ENCODE results near the gene PDGFD. TPM values are rescaled to one million over a fixed set of nuclear protein-coding genes. Genes with fewer than 3 reads are reported as not detected.

PDGFD gene
- total RNA-seq, 2 donors from 2014 or later, result 2.4 to 6.4 TPM

- DNase-seq (no peak), ATAC-seq (no peak)
- intact Hi-C loops (cut with DNase I, micrococcal nuclease), result no loop called here
Observed at GRCh38 chr11:103881584-103881983, 282.4 kb downstream of the PDGFD start.

DNA sequence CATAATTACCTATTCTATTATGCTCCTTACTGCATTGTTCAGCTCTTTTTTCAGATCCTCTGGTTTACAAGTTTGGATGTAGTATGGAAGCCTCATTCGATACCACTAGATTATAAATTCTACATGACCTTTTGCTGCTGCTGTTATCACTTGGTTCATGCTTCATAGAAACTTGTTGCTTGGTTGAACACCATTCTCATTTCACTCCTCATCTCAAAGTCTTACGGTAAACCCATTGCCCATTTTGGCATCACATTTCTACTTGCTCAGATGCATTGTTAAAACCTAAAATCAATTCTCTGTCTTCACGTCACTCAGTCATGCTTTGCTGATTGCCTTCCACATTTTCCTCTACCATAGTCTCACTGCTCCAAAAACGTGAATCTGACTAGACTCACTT, 283.0 kb downstream of the PDGFD start:
- ATAC-seq, result no peak
- intact Hi-C loops (cut with DNase I, micrococcal nuclease), result no loop called here
- DNase-seq, result no peak

- intact Hi-C loops (cut with DNase I, micrococcal nuclease), result no loop called here
- DNase-seq (no peak), ATAC-seq (no peak)
Observed at GRCh38 chr11:103878646-103879045, 285.3 kb downstream of the PDGFD start.

DNA sequence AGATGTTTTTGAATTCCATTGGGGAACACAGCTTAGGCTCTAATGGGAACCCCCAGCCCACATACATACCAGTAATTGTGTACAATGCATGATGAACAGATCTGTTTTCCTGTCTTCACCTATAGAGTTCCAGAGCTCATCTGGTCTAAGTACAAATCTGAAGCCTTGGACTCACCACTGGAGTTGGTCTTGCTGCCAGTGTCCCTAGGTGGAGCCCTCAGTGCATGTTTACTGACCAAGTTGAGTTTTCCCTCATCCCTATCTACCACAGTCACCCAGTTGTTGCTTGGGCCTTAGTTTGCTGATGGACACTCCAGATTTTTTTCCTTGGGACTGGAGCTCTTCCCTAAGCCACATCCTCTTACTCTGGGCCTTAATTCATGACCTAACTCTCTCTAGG, 286.7 kb downstream of the PDGFD start:
- no peak for ATAC-seq
- no peak for DNase-seq
- intact Hi-C loops (cut with DNase I, micrococcal nuclease), result no loop called here

GRCh38 chr11:103875855-103876510, 288.0 kb downstream of the PDGFD start:
- DNase-seq (no peak), ATAC-seq (no peak)

DNA sequence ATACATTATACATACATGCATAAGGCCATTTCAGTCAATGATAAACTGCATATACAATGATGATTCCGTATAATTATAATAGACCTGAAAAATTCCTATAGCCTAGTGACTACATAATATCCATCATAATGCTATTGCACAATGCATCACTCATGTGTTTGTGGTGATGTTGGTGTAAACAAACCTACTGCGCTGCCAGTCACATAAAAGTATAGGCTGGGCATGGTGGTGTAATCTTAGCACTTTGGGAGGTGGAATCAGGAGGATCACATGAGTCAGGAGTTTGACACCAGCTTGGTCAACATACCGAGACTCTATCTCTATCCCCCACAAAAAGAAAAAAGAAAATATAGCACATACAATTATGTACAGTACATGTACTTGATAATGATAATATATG, 291.2 kb downstream of the PDGFD start:
- DNase-seq, result no peak
- ATAC-seq, result no peak
- intact Hi-C loops (cut with DNase I, micrococcal nuclease), result no loop called here

More at GRCh38 chr11:103875855-103876510, 288.0 kb downstream of the PDGFD start:
- intact Hi-C loops (cut with DNase I, micrococcal nuclease), result no loop called here

DNA sequence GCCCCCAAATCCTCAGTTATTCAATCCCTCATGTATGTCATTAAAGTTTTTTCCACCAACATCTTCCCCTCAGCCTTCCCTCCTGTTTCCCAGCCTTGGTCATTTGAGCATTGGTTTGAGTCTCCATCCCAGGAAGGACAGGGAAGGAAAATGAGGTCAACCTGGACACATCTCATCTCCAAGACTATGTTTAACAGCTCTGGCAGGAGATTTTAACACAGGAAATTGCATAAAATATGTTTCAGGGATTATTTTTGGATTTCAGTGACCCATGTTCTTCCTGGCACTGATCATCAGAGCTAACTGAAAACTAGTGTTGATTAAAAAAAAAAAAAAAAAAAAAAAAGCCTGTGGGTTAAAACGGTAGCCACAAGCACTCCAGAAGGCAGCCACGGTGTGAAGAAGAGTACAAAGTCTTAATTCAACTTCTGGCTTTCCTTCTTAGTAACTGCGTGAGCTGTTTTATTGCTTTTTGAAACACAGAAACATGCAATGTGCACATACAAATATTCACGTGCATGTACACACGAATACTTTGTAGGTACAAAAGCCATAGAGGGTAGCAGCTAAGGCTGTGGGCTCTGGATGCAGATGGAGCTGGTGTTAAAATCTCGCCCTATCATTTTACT, 291.9 kb downstream of the PDGFD start:
- intact Hi-C loops (cut with DNase I, micrococcal nuclease), result no loop called here
- DNase-seq (no peak), ATAC-seq (no peak)

DNA sequence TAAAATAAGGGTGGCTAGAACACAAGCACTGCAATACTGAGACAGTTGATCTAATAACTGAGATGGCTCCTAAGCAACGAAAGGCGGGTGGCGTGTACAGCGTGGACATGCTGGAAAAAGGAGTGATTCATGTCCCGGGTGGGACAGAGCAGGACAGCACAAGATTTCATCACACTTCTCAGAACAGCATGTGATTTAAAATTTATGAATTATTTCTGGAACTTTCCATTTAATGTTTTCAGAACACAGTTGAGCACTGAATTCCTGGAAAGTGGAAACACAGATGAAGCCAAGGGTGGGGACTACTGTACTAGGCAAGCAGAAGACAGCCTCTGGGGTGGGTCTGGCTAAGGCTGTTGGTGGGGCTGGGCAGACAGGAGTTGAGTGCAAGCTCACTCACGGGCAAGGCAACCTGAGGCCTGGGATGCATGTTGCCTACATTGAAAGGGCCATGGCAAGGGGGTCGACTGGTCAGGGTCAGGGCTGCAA, 293.1 kb downstream of the PDGFD start:
- DNase-seq, result no peak

DNA sequence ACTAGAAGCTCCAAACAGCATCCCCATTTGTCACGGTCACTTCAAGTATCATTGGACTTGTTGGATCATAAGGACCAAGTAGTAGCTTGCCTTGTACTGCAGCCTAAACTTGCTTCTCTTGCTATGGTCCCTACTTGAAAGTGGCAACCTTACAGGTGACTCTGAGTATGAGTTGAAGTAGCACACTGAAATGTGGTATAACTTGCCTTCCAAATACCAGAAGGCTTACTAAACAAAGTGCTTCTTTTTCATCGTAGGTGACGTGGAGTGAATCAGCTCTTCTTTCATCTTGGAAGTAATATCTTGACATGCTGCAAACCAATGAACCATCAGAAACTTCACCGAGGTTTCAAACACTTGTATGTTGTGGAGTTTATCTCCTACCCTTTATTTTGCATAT, 296.5 kb downstream of the PDGFD start:
- intact Hi-C loops (cut with DNase I, micrococcal nuclease), result no loop called here
- DNase-seq (no peak), ATAC-seq (no peak)

More for the DNA sequence above, 293.1 kb downstream of the PDGFD start:
- ATAC-seq, result no peak
- intact Hi-C loops (cut with DNase I, micrococcal nuclease), result no loop called here

DNA sequence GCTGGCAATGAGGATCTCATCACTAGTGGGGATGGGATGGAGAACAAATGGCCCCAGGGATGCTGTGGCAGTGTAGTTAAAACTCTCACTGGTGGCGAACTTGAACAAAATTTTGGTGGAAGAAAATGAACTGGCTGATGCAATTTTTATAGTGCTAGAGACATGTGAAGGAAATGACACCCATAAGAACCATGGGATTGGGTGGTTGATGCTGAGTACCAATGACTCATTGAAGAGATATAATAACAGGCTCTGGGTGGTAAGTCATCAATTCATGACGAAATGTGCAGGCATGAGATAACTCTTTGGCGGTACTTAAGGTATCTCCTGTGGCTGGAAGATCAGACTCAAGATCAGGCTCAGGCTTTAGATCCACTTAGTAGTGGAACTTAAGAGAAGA, 300.4 kb downstream of the PDGFD start:
- DNase-seq, result no peak
- intact Hi-C loops (cut with DNase I, micrococcal nuclease), result no loop called here
- no peak for ATAC-seq

- no peak for ATAC-seq
- DNase-seq, result no peak
- intact Hi-C loops (cut with DNase I, micrococcal nuclease), result no loop called here
Observed at GRCh38 chr11:103862802-103863174, 301.2 kb downstream of the PDGFD start.

DNA sequence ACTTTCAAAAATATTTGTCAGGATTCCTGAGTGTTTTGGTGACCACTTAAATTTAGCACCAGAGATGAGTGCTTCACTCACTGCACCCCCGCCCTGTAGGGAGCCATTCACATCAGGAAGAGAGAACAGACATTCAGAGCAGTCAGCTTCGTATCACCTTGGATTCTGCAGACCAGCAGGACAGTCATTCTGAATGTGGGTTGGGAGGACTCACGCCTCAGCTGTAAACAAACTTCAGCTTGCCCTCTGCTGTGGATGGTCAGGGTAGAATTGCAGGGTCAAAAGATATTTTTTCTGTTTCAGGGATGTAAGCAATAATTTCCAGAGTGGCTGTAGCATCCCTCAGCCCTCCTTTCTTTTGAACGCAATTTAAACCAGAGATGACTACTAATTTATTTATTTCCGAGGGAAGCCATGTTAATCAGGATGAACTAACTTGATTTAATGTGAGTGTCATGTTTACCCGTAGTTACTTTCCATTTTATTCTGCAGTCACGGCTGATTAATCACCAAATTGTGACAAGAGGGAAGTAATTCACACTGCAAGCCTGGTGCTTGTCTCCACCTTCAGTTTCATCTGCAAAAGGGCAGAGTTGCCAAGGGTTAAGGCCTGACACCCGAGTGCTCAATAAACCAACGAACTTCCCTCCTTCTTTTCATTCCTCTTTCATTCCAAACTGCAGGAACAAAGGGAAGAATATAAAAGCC, 301.7 kb downstream of the PDGFD start:
- intact Hi-C loops (cut with DNase I, micrococcal nuclease), result no loop called here
- ATAC-seq, result no peak
- DNase-seq, result no peak

Other genes starting within 250 kb of the PDGFD start
- gene DDI1, start 127.5 kb downstream of the PDGFD start, total RNA-seq, result not detected

Data from left colon (tissue), 2 donors.